Mucosa of gallbladder (tissue), 1 donor: ENCODE results near the gene CCDC69. TPM values are rescaled to one million over a fixed set of nuclear protein-coding genes. Genes with fewer than 3 reads are reported as not detected.
"Not testable (repeated sequence)": the region's sequence is repeated elsewhere in the genome, so short reads cannot be mapped to it uniquely, and the experiment has no call there.

Source experiments
- DNase-seq: peaks from one replicate; pipeline ENCODE4 v3.0.0-alpha.2; 2020; ENCODE audit warnings: low spot score
- total RNA-seq: library from RNA; stranded (reverse); gene quantifications from one replicate; pipeline ENCODE4 v1.2.1, GENCODE V29; 2021
- donor health status: DM: no; HTN: no; CAD: no.

CCDC69 gene
- total RNA-seq, 1 donor from 2014 or later: 36.0 TPM

DNA sequence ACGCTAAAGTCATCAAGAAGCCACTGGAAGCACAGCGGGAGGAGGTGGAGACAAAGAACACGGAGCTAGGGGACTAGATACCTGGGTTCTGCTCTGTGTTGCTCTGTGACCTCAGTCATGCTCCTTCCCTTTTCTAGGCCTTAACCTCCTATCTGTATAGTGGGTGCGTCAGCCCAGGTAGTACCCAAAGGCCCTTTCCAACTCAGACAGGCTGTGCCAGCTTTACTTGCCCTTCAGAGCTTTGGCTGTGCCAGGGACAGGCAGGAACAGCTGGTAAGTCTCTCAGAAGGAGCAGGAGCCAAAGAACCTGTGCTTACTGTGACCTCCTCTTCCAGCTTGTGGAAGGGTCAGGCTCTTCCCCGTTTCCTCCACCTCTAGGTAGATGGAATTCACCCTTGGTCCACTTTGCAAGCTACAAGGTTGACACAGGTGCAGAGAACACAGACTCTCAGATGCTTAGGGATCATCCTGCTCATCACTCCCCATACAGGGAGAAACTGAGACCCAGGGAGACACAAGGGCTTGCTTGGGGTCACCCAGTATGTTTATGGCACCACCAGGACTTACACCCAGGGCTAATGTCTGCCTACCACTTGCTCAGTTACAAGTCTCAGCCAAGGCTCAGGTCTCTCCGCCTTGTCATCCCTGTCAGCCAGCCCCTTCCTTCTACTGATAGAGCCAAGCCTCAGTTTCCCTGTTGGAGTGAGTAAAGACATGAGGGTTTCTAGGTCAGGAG is 1.7 kb downstream of the CCDC69 start:
- DNase-seq: no peak

DNA sequence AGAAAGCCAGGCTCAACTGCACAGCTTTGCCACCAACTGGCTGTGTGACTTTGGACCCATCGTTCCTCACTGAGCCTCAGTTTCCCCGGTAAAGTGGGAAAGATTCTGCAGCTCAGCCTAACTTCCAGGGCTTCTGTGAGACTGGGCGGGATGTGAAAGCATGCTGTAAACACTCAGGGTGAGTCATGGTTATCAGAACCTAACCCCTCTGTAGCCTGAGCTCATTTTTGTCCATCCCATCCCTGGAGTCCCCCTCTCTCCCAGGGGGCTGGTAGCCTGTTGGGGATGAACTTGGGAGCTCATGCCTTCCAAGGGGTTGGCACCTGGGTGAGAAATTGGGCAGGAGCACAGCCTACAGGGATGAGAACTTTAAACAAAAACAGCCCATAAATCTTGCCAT is 2.3 kb downstream of the CCDC69 start:
- no peak for DNase-seq

DNA sequence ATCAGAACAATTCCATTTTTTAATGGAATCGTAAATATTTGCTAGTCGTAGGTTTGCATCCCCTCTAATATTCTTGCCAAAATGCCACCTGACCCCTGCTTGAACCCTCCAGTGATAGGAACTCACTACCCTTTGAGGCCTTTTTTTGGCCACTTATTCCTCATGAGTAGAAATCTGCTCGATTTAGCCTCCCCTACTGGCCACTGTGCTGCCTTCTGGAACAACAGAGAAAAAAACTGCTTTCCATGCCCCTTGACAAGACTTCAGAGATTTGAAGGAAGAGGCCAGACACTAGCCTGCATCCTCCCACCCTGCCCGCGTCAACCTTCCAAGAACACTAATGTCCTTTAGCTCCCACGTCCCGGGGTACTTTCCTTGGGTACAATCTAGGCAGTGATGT is 4.1 kb downstream of the CCDC69 start:
- DNase-seq: no peak

DNA sequence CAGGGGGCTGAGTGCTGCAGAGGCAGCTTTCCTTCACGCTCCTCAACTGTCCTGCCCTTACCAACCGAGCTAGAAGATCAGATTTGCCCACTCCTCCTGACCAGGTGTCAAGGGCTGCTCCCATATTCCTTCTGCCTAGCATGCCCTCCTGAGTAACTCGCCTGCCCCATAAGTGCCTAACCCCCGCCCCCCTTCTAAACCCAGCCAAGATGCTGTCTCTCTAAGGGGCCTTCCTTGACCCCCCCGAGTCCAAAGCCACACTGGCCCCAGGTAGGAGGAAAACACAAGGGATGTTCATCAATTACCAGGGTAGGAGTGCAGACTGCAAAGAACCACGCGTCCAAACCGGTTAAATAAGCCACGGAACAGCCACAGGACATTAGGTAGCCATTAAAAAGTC is 4.8 kb downstream of the CCDC69 start:
- DNase-seq: no peak

DNA sequence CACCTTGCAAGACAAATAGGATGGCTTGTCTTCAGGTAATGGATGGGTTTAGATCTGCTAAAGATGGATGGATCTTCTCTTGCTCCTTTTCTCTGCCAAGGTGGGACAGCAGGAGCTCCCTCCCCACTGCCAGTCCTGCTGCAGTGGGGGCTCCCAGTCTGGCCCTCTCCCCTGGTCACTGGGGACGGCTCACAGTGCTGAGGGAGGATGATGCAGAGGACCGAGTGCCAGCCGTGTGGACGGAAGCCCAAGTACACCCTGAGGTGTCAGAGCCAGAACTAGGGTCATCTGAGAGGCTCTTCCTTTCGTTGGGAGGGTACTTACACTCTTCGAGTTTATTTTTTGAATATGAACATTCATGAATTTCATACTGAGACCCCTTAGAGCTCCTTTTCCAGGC is 5.7 kb downstream of the CCDC69 start:
- no peak for DNase-seq

DNA sequence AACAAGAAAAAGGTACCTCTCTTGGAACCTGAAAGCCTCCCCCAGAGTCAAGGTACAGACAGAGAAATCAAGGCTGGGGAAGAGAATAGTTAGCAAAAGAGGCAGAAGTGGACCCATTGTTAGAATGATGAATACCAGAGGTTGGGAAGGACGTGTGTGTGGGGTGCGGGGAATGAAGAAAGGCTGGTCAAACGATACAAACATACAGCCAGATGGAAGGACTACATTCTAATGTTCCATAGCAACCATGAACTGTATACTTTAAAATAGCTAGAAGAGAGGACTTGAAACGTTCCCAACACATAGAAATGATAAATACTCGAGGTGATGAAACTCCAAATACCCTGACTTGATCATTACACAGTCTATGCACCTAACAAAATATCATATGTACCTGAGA is 7.1 kb downstream of the CCDC69 start:
- no peak for DNase-seq

DNA sequence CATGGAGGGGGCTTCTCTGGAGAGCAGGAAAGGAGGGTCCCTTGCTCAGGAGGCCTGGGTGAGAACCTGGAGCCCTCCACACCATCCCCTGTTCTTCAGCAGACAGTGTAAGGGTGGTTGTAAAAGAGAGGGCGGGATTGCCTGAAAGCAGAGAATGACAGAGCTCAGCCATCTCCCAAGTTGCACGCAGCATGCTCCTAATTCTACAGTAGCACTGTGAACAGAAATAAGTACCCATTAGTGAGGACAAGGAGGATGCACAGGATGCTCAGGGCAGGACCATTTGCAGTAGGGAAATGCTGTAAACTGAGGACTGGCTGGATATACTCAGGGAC is 8.4 kb downstream of the CCDC69 start:
- DNase-seq: no peak

DNA sequence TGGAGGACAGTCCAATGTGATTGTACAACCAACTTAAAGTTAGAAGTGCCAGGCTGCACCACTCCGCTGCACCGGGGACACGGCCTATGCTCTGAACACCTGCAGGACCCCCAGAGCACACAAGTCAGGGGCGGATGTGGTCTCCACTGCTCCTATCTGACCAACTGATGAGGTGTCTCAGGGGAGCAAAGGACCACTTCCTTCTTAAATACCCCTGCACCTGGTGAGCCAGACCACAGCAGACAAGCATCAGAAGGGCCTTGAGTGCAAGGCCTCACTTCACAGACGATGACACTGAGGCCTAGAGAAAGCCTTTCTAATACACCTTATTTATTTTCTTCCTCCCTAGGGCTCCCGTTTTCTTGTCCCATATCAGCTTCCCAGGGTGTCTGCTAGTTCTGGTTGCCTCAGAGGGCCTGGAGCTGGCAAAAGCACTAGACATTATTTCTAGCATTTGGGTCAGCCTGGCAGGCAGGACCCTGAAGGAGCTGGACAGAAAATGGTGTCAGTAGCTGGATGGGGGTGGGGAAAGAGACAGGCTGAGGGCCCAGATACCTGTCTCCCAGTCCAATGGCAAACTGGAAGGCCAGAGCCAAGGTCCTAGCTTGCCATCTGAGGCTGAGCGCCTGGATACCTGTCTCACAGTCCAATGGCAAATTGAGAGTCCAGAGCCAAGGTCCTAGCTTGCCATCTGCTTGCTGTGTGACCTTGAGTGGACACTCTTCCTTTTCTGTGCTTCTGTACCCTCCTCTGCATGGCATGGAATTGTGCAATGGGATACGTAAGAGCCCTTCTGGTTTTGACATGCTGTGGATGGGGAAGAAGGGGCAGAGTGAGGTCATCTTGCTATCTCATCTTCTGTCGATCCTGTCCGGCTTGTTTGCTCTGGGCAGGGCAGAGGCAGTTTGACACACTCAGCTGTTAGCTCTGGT is 9.0 kb downstream of the CCDC69 start:
- no peak for DNase-seq

DNA sequence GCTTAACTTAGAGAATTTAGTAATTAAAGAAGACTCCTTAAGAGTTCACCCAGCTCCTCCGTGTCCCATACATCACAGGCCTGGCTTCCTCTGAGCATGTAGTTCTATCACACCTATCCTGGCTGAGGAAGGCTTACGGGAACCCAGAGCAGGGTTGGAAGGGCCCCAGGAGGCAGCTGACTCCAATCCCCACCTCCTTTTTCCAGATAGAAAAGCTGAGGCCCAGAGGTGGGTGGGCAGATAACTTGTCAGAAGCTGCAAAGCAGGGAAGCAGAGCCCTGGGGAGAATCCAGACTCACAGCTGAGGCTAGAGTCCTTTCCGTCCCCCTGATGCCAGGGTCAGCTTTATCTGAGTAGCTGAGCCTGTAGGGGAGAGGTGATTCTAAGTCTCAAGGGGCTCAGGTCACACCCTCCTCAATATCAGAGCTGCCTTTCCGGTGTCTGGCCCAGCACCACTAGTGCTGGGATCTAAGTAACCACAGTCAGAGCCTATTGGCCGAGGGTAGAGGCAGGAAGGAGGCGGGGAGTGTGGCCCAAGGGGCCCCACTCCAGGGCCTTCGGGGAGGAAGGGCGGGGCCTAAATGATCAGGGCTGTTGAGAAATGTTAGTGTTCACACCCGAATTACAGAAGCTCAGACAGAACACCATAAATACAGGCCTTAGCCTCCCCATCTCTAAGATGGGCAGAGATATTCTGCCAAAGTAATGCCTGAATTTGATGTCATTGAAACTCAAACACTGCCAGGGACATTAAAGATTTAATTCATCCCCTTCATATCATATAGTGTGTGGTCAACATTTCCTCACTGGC is 9.9 kb downstream of the CCDC69 start:
- peak; percentile 71 for DNase-seq

DNA sequence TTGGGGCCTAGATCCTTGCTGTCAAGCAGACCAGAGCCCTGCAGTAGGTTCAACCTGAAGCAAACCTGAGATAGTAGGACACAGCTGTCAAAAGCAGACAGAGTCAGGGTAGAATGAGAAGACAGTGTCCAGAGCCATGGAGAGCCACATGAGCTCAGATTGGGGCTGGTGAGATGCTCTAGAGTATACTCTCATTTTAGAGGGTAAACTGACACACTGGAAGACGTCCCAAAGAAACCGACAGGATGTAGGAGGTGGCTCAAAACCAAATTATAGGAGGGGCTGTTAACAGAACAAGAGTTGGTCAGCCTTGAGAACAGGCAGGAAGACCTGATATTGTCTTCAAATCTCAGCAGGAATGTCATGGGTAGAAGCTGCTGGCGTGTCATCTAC is 11.5 kb downstream of the CCDC69 start:
- no peak for DNase-seq

DNA sequence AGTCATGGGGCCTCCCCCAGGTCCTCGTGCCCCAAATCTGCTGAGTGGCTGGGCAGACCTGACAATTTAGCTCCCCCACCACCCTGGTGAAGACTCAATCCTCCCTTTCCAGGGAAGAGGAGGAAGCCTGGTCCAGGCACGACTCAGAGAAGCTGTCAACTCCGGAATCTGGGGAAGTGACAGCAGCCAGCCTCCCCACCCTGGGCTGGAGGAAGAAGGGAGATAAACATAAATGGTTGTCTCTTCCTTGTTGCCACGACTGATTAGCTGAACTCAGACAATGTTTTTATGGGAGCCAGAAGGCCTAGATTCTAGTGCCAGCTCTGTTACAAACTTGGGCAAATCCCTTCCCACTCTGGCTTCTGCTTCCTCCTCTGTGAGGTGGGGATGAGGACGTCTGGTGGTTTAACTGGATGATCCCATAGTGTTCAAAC is 15.4 kb downstream of the CCDC69 start:
- no peak for DNase-seq

DNA sequence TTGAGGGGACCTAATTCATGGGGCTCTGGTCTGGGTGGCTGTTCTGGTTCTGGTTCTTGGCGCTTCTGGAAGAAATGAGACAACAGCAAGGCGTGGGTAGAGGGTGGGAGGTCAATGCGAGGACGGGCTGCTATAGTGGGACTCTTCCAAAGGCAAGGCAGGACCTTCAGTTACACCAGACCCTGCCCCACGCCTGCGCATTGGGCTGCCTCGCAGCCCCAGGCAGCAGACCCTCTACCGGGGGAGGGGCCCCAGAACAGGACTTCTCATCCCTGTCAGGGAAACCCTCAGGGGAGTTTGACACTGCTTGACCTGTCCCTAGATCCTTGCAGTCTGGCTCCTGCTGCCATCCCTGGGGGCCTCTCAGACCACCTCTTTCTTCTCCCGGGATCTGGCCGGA is 18.5 kb downstream of the CCDC69 start:
- no peak for DNase-seq

DNA sequence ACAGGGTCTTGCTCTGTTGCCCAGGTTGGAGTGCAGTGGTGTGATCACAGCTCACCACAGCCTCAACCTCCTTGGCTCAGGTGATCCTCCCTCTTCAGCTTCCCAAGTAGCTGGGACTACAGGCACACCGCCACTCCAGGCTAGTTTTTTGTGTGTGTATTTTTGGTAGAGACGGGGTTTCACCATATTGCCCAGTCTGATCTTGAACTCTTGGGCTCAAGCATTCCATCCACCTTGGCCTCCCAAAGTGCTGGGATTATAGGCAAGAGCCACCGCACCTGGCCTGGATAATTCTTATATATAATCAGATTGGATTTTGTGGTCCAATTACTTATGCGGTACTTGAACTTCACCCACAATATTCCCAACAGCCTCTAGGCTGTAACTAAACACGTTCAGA is 19.8 kb downstream of the CCDC69 start:
- no peak for DNase-seq

DNA sequence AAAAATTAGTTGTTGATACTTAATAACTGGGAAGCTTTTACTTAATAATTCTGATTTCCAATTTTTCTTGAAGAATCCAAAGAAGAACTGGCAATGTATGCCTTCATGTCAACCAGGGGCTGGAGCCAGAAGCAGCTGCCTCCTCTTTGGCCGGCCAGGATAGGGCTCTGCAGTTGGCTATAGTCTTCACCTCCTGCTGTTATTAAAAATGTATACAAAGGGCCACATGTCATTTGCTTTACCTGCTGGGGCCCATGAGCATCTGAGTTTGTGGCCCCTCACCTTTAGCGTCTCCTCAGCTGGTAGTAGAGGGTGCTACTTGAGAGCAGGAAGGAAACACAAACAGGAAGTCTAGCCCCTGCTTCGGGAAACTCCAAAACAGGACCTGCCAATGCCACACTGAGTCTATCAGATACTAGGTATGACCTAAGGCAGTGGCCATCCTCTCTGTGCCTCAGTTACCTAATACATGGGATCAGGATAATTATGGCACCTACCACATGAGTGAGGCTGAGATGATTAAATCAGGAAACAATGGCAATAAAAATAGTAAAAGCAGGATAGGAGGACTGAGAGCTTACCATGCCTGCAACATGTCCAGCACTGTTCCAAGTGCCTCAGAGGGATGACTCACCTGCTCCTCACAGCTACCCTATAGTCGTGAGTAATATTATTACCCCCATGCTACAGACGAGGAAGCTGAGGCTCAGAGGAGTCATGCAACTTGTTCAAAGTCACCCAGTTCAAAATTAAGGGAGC is 21.3 kb downstream of the CCDC69 start:
- no peak for DNase-seq

DNA sequence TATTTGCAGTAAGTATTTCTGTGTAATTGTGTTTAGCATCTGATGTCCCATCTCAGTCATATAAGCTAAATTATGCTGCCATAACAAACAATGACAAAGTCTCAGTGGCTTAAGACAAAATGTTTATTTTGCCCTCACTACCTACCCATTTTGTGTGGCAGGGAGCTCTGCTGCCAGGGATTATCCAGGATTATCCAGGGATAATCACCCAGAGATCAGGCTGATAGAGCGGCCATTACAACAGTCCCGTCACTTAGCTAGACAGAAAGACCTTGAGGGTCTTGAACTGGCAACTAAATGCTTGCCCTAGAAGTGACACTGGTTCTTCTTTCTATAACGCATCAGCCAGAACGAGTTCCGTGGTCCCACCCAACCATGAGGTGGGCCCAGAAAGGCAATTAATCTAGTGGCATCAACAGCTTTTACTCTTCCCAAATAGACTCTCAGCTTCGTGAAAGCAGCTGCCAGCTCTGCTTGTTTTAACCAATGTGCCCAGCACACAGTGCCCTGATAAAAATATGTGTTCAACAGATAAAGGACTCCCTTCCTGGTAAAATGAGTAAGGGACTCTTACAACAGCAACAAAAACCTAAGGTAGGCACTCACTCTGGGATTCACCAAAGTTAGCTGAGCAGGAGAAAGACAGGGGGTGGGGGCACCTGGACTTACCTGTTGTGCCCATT is 22.8 kb downstream of the CCDC69 start:
- no peak for DNase-seq

DNA sequence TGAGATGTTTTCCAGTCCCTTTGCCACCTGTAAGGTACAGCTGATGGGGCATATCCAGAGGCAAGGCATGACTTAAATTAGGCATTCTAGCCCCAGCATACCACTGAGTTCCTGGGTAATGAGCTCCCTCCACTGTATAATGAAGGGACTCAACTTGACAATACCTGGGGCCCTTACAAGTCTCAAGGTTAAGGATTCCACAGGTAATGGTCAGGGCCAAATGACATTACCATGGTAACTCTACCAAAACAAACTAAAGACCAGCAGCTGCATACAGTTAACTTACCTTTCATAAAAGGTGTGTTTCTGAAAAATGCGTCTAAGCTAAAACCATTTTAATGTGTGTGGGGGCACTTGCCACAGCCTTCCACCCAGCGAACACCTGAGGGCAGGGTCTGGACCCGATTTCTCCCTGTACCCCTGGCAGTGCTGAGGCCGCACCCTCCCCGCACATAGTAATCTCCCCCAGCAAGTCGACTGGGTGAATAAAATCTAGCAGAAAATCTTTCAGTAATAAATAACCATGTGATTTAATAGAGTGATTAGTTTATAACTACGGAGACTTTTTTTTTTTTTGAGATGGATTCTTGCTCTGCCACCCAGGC is 24.2 kb downstream of the CCDC69 start:
- DNase-seq: no peak

DNA sequence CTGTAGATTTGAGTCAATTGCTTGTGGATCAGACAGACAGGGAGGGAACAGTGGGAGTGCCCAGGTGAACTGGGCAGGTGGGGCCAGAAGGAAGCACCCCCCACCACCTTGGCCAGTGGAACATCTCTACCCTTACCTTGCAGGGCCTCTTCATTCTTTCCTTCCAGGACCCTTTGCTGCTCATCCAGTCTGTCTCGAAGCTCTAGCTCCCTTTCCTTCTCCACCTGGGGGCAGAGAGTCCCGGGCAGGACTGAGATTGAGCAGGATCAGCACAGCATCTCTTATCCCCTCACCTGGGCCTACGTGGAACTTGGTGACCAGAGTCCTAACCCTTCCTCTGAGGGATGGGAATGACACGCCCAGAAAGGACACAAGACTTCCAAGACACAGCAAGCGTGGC is 25.0 kb downstream of the CCDC69 start:
- DNase-seq: no peak

DNA sequence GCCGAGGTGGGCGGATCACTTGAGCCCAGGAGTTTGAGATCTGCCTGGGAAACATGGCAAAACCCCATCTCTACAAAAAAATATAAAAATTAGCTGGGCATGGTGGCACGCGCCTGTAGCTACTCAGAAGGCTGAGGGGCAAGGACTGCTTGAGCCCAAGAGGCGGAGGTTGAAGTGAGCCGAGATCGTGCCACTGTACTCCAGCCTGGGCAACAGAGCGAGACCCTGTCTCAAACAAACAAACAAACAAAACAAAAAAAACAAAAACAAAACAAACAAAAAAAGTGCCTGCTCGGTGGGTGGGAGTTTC is 26.6 kb downstream of the CCDC69 start:
- not testable (repeated sequence) for DNase-seq

DNA sequence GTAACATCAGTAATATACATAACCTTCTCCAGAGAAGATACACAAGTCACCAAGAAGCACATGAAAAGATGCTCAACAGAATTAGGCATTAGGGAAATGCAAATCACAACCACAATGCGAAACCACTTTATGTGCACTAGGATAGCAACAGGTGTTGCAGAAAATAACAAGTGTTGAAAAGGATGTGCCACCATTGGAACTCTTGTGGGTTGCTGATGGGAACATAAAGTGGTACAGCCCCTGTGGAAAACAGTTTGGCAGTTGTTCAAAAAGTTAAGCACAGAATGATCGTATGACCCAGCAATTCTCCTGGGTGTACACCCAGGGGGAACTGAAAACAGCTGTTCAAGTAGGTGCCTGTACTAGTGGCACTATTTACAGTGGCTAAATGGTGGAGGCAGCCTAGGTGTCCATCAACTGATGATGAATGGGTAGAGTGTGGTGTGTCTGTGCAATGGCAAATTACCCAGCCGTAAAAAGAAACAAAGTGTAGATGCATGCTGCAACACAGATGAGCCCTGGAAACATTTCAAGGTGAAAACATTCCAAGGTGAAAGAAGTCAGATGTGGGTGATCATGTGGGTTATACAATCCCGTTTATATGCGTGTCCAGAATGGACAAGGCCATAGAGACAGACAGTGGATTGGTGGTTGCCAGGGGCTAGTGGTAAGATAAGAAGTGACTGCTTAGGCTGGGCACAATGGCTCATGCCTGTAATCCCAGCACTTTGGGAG is 27.2 kb downstream of the CCDC69 start:
- no peak for DNase-seq

DNA sequence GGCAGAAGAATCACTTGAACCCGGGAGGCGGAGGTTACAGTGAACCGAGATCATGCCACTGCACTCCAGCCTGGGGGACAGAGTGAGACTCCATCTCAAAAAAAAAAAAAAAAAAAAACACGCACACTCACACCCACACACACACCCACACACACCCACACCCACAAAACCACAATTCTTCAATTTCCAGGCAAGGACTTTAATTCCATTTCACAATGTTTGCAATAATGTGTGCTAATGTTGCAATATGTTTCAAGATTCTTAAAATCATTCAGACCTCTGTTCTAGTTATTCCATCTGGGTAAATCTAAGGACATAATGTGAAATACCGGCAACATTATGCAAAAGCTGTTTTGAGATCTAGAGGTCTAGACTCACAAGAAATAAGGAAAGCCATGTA is 28.3 kb downstream of the CCDC69 start:
- no peak for DNase-seq
